Measurements from ENCODE around the gene USP44. TPM values are rescaled to one million over a fixed set of nuclear protein-coding genes. Genes with fewer than 3 reads are reported as not detected.

The USP44 gene
- total RNA-seq, 4 donors from 2014 or later, result 0.42 to 1.6 (median 0.63) TPM

- intact Hi-C loops (cut with DNase I; ENCODE audit: low total_unique reads), result loop anchor here (5.0 kb wide), 1 partner anchor 1097 kb away; no protein-coding TSS in a partner anchor
- 92 to 97% methylated on average over 2 of the region's 2 CpGs for WGBS, 2 donors
- DNase-seq (ENCODE audit: low spot score in 2 of 2), result no peak
- TF ChIP-seq CTCF (IDR thresholded peaks at IDR 0.05) (no peak), POLR2A (IDR thresholded peaks at IDR 0.05) (no peak)
- no peak overlapping the region for H3K4me3 ChIP-seq (ENCODE audit: low read depth, poor library complexity, severe bottlenecking)
Measured at GRCh38 chr12:95590775-95591174, 39.5 kb upstream of the USP44 start.

GRCh38 chr12:95583933-95584332 is 32.7 kb upstream of the USP44 start:
- intact Hi-C loops (cut with DNase I; ENCODE audit: low total_unique reads), result no loop called here
- WGBS, 2 donors, result 82 to 87% methylated on average over 2 of the region's 2 CpGs
- TF ChIP-seq CTCF (IDR thresholded peaks at IDR 0.05), result no peak
- TF ChIP-seq POLR2A (IDR thresholded peaks at IDR 0.05), result no peak

GRCh38 chr12:95582230-95583058 is 31.2 kb upstream of the USP44 start:
- WGBS, 2 donors, result 51 to 53% methylated on average over 8 of the region's 8 CpGs
- TF ChIP-seq CTCF (IDR thresholded peaks at IDR 0.05), result no peak
- TF ChIP-seq POLR2A (IDR thresholded peaks at IDR 0.05), result no peak
- no peak overlapping the region for H3K4me3 ChIP-seq (ENCODE audit: low read depth, poor library complexity, severe bottlenecking)
- no peak for DNase-seq (ENCODE audit: low spot score in 2 of 2)
- intact Hi-C loops (cut with DNase I; ENCODE audit: low total_unique reads), result no loop called here

More at GRCh38 chr12:95583933-95584332, 32.7 kb upstream of the USP44 start:
- no peak for DNase-seq (ENCODE audit: low spot score in 2 of 2)
- H3K4me3 ChIP-seq (ENCODE audit: low read depth, poor library complexity, severe bottlenecking), result no peak overlapping the region

GRCh38 chr12:95577820-95578219 is 26.5 kb upstream of the USP44 start:
- no peak overlapping the region for H3K4me3 ChIP-seq (ENCODE audit: low read depth, poor library complexity, severe bottlenecking)
- TF ChIP-seq CTCF (IDR thresholded peaks at IDR 0.05) (no peak), POLR2A (IDR thresholded peaks at IDR 0.05) (no peak)
- intact Hi-C loops (cut with DNase I; ENCODE audit: low total_unique reads), result no loop called here
- no peak for DNase-seq (ENCODE audit: low spot score in 2 of 2)
- 76 to 77% methylated on average over 1 of the region's 1 CpG for WGBS, 2 donors

- TF ChIP-seq POLR2A (IDR thresholded peaks at IDR 0.05) (no peak), CTCF (IDR thresholded peaks at IDR 0.05) (no peak)
- intact Hi-C loops (cut with DNase I; ENCODE audit: low total_unique reads), result no loop called here
- no peak overlapping the region for H3K4me3 ChIP-seq (ENCODE audit: low read depth, poor library complexity, severe bottlenecking)
- DNase-seq (ENCODE audit: low spot score in 2 of 2), result no peak
Measured at GRCh38 chr12:95574799-95575452, 23.6 kb upstream of the USP44 start.
